ENCODE measurements around the gene USP3.

GRCh38 chr15:63634154-63634553 lies 129.8 kb downstream of the USP3 start:
- TF ChIP-seq POLR2A (IDR thresholded peaks at IDR 0.05) (no peak), CTCF (IDR thresholded peaks at IDR 0.05) (no peak)
